Activated CD4-positive, alpha-beta T cell treated with anti-CD3 and anti-CD28 coated beads for 36 hours (primary cell): ENCODE measurements around the gene RBM19. TPM values are rescaled to one million over a fixed set of nuclear protein-coding genes. Genes with fewer than 3 reads are reported as not detected.

Source experiments
- ATAC-seq: fragments of 200-7000 bp; cut with Tn5 transposase; one replicate; pipeline ENCODE4 v1.10.0; 2021; ENCODE audit warnings: mild to moderate bottlenecking, moderate library complexity
- CTCF ChIA-PET: fragments of 350-600 bp; sonication (Branson Sonifier 250); formaldehyde crosslinking; loops from one replicate; lab custom pipeline; 2021; ENCODE audit warnings: antibody characterized with exemption; lab: Charles Lee
- POLR2A ChIA-PET: fragments of 350-600 bp; sonication (Branson Sonifier 250); formaldehyde crosslinking; loops from one replicate; lab custom pipeline; 2021; ENCODE audit warnings: antibody characterized with exemption, inconsistent platforms; lab: Charles Lee
- DNase-seq: peaks from one replicate; pipeline ENCODE4 v3.0.0-alpha.2; 2020
- H3K27ac Mint-ChIP-seq: one replicate; pipeline ENCODE4 v1.8.0; 2021; ENCODE audit warnings: mixed read lengths
- H3K27me3 Mint-ChIP-seq: one replicate; pipeline ENCODE4 v1.8.0; 2021; ENCODE audit warnings: mixed read lengths
- H3K36me3 Mint-ChIP-seq: one replicate; pipeline ENCODE4 v1.8.0; 2021; ENCODE audit warnings: low read depth, mixed read lengths
- H3K4me1 Mint-ChIP-seq: one replicate; pipeline ENCODE4 v1.8.0; 2021; ENCODE audit warnings: mixed read lengths
- H3K4me3 Mint-ChIP-seq: one replicate; pipeline ENCODE4 v1.8.0; 2021; ENCODE audit warnings: mild to moderate bottlenecking, moderate library complexity, mixed read lengths
- H3K9me3 Mint-ChIP-seq: one replicate; pipeline ENCODE4 v1.8.0; 2021; ENCODE audit warnings: low read depth, mixed read lengths
- intact Hi-C, 2 experiments: fragments of 100-400 bp; cut with DNase I in 1 of 2; cut with micrococcal nuclease in 1 of 2; formaldehyde crosslinking; loops; one replicate each; pipeline versions ENCODE4 v1.14.2 to v1.15.1; 2022 to 2024; cut with DNase I, micrococcal nuclease
- total RNA-seq, 2 experiments: library from RNA; stranded (reverse); gene quantifications; one replicate each; pipeline ENCODE4 v1.2.3, GENCODE V29; 2021

RBM19 gene
- total RNA-seq, 2 experiments from 2014 or later, result 79.6 to 93.5 TPM

- H3K4me1 Mint-ChIP-seq, result no peaks in the 10 kb centered on the region
- POLR2A ChIA-PET, result no interaction called here
- DNase-seq, result no peak
- no peak overlapping the region for H3K27ac Mint-ChIP-seq
- no peaks in the 10 kb centered on the region for H3K9me3 Mint-ChIP-seq
- no peak for ATAC-seq
- H3K27me3 Mint-ChIP-seq, result no peaks in the 10 kb centered on the region
- intact Hi-C loops, result no loop called here
- CTCF ChIA-PET, result no interaction called here
- peaks cover 15% of the 10 kb centered on the region for H3K36me3 Mint-ChIP-seq
- H3K4me3 Mint-ChIP-seq, result no peak overlapping the region
These were observed 121.5 kb downstream of the RBM19 start for GRCh38 chr12:113844495-113845210.

GRCh38 chr12:113842699-113843098 is 123.4 kb downstream of the RBM19 start:
- CTCF ChIA-PET, result no interaction called here
- no peaks in the 10 kb centered on the region for H3K27me3 Mint-ChIP-seq
- H3K4me3 Mint-ChIP-seq, result no peak overlapping the region
- ATAC-seq, result no peak
- intact Hi-C loops, result no loop called here
- DNase-seq, result no peak
- H3K9me3 Mint-ChIP-seq, result no peaks in the 10 kb centered on the region
- H3K4me1 Mint-ChIP-seq, result no peaks in the 10 kb centered on the region
- H3K36me3 Mint-ChIP-seq, result peaks cover 13% of the 10 kb centered on the region
- no peak overlapping the region for H3K27ac Mint-ChIP-seq
- POLR2A ChIA-PET, result no interaction called here

DNA sequence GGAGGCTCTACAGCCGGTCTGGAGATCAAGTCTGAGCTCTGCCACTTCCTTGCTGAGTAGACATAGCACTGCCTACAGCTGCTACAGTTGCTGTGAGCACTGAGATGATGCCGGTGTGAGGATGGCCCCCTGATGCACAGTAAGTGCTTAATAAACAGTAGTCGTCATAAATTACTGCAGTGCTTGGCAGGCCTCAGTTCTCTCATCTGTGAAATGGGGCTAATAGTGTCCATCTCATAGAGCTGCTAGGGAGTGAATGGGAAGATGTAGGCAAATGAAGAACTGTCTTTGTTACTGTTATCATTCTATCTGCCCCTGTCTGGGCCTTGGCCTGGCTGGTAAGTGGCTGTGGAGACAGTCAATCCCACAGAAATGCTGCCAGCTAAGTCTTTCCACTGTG is 124.3 kb downstream of the RBM19 start:
- Mint-ChIP-seq H3K27ac (no peak overlapping the region), H3K4me1 (no peaks in the 10 kb centered on the region), H3K4me3 (no peak overlapping the region), H3K9me3 (no peaks in the 10 kb centered on the region), H3K36me3 (peaks cover 13% of the 10 kb centered on the region), H3K27me3 (no peaks in the 10 kb centered on the region)
- ChIA-PET POLR2A (no interaction called here), CTCF (no interaction called here)
- no peak for DNase-seq
- ATAC-seq, result no peak
- intact Hi-C loops, result no loop called here

DNA sequence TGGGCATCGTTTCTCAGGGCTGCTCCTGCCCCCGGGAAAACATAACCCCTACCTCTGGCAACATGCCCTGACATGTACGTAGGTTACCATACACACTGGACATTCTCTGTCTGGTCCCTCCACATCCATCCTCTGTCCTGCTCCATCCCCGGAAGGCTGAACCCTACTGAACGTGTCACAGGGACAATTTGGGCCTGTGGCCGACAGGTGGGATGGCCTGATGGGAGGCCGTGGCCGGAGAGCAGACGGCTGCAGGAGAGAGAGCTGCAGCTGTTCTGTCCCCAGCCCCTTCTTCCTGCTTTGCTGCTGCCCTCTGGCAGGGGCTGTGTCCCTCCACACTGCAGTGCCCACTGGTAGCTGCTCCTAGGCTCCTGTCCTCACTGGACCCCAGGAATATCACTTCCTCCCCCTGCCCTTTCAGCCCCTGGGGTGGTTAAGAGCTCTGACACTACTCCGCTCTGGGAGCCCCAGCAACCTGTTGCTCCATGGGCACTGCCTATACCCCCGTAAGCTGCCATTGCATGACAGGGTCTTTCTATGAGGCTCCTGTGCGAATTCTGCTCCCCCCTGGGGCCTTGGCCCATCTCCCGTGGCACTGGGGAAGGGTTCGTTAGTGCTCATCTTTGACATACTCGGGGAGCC is 125.6 kb downstream of the RBM19 start:
- ATAC-seq (no peak), DNase-seq (no peak)
- Mint-ChIP-seq H3K27me3 (no peaks in the 10 kb centered on the region), H3K36me3 (peaks cover 13% of the 10 kb centered on the region), H3K4me3 (no peak overlapping the region), H3K9me3 (no peaks in the 10 kb centered on the region), H3K27ac (no peak overlapping the region), H3K4me1 (no peaks in the 10 kb centered on the region)
- intact Hi-C loops, result no loop called here
- CTCF ChIA-PET, result interaction anchor here (0.7 kb wide), 1 partner anchor 99 kb away, joined by 3 read pairs; no protein-coding TSS in a partner anchor
- POLR2A ChIA-PET, result no interaction called here

- ATAC-seq (no peak), DNase-seq (no peak)
- CTCF ChIA-PET, result interaction anchor here (0.6 to 0.7 kb wide), 2 partner anchors 36 to 53 kb away, joined by 3 to 4 read pairs; no protein-coding TSS in a partner anchor
- POLR2A ChIA-PET, result no interaction called here
- Mint-ChIP-seq H3K36me3 (peaks cover 9% of the 10 kb centered on the region), H3K4me3 (no peak overlapping the region), H3K4me1 (no peaks in the 10 kb centered on the region), H3K27ac (no peak overlapping the region), H3K9me3 (no peaks in the 10 kb centered on the region), H3K27me3 (no peaks in the 10 kb centered on the region)
- intact Hi-C loops, result no loop called here
These were observed 127.2 kb downstream of the RBM19 start for GRCh38 chr12:113838896-113839295.

DNA sequence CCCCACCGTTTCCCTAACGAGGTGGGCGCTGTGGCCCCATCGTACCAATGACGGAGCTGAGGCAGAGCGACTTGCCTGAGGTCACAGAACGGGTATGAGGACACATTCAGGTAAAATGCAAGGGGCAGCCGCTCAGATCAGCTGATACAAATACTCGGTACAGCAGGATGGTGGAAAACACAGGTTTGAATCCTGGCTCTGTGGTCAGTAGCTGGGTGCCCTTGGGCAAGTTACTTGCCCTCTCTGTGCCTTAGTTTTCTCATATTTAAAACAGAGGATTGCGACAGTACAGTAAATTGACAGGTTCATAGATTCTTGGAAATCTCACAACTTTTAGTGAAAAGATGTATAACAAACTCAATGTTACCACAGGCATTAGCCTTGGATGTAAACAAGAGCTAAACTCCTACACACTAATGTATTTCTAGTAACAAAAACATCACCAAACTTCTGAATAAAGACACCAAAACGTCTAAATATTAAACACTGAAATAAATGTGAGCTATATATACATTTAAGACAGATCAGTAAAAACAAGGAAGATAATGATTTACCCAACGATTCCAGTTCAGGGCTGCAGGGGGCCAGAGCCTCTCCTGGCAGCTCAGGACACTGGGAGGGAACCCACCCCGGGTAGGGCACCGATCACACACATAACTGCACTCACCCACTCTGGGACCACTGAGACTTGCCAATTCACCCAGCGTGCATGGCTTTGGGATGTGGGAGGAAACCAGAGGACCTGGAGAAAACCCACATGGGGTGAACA is 128.4 kb downstream of the RBM19 start:
- Mint-ChIP-seq H3K36me3 (peaks cover 5% of the 10 kb centered on the region), H3K4me3 (no peak overlapping the region), H3K27me3 (no peaks in the 10 kb centered on the region), H3K9me3 (no peaks in the 10 kb centered on the region), H3K27ac (no peak overlapping the region), H3K4me1 (no peaks in the 10 kb centered on the region)
- ChIA-PET POLR2A (no interaction called here), CTCF (interaction anchor here (0.6 kb wide), 1 partner anchor 1619 kb away, joined by 3 read pairs; no protein-coding TSS in a partner anchor)
- no peak for DNase-seq
- intact Hi-C loops, result no loop called here
- no peak for ATAC-seq

DNA sequence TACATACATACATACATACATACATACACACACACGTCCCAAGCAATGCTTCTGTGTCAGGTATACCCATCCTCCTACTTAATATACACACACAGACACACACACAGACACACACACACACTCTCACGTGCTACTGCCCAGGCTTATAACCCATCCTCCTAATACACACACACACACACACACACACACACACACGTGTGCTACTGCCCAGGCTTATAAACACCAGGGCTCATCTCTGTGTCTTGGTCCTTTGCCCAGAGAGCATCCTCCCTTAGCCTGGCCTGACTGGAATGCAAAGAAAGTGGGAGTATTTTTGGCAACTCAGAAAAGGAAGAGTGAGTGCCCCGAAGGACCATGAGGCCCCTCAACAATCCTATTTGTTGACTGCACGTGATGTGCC is 129.0 kb downstream of the RBM19 start:
- POLR2A ChIA-PET, result no interaction called here
- Mint-ChIP-seq H3K27me3 (no peaks in the 10 kb centered on the region), H3K4me1 (no peaks in the 10 kb centered on the region), H3K9me3 (no peaks in the 10 kb centered on the region), H3K36me3 (no peaks in the 10 kb centered on the region), H3K4me3 (no peak overlapping the region), H3K27ac (no peak overlapping the region)
- no peak for ATAC-seq
- DNase-seq, result no peak
- CTCF ChIA-PET, result no interaction called here
- intact Hi-C loops, result no loop called here

DNA sequence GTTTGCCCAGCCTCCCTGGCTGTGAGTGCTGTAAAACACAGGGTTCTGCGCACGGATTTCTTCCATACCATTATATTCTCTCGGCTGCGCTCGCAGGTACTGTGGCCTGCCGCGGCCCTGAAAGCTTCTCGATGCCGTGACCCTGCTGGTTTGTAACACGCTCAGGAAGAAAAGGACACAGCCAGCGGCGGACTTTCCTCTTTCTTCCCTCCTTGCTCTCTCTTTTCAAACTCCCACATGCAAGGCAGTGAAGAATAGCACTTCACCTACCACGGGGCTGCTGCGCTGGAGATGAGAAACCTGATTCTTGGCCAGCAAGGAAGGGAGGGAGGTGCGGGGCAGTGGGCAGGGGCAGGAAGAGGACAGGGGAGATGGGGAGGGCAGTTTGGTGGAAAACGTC is 130.2 kb downstream of the RBM19 start:
- no peaks in the 10 kb centered on the region for H3K9me3 Mint-ChIP-seq
- H3K4me1 Mint-ChIP-seq, result no peaks in the 10 kb centered on the region
- no peak for DNase-seq
- H3K36me3 Mint-ChIP-seq, result peaks cover 5% of the 10 kb centered on the region
- ChIA-PET CTCF (no interaction called here), POLR2A (no interaction called here)
- H3K27ac Mint-ChIP-seq, result no peak overlapping the region
- intact Hi-C loops, result no loop called here
- H3K27me3 Mint-ChIP-seq, result no peaks in the 10 kb centered on the region
- ATAC-seq, result no peak
- no peak overlapping the region for H3K4me3 Mint-ChIP-seq

- intact Hi-C loops, result no loop called here
- DNase-seq (no peak), ATAC-seq (no peak)
- Mint-ChIP-seq H3K27ac (no peak overlapping the region), H3K4me1 (no peaks in the 10 kb centered on the region), H3K27me3 (no peaks in the 10 kb centered on the region), H3K36me3 (peaks cover 5% of the 10 kb centered on the region), H3K4me3 (no peak overlapping the region), H3K9me3 (no peaks in the 10 kb centered on the region)
- ChIA-PET CTCF (no interaction called here), POLR2A (no interaction called here)
These were observed 130.7 kb downstream of the RBM19 start for GRCh38 chr12:113835433-113835832.

DNA sequence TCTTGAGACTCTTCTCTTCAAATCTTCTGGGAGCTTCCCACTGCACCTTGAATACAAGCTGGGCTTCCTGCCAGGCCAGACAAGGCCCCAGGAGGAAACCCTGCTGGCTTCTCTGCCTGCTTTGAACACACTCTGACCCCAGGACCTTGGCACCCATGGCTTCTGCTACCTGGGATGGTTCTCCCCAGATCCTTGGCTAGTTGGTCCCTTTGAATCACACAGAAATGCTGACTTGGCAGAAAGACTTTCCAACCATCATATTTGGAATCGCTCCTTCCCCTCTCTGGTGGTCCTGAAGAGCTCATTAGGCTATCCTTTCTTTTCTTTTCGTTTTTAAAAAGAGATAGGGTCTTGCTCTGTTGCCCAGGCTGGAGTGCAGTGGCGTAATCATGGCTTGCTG is 132.7 kb downstream of the RBM19 start:
- ChIA-PET POLR2A (no interaction called here), CTCF (no interaction called here)
- intact Hi-C loops, result no loop called here
- Mint-ChIP-seq H3K9me3 (no peaks in the 10 kb centered on the region), H3K27ac (no peak overlapping the region), H3K4me1 (no peaks in the 10 kb centered on the region), H3K4me3 (no peak overlapping the region), H3K36me3 (peaks cover 5% of the 10 kb centered on the region), H3K27me3 (no peaks in the 10 kb centered on the region)
- ATAC-seq (no peak), DNase-seq (no peak)

DNA sequence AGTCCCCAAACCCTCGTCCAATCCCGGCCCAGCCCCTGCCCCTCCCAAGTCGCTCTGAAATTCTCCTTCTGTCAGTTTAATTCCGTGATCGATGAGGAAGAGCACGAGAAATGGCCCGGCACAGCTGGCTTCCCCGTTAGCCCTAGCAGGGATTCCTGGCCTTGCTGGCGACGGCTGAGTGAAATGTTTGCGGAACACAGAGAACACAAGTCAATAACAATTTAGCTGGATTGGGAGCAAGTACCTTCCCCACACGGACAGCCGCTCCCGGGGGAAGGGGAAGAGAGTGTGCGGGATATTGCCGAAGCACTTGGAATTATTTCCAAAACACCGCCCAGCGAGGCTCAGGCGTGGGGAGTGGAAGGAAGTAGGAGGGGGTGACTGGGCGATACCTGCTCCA is 134.6 kb downstream of the RBM19 start:
- no peak for DNase-seq
- no peaks in the 10 kb centered on the region for H3K9me3 Mint-ChIP-seq
- H3K4me3 Mint-ChIP-seq, result no peak overlapping the region
- no peak for ATAC-seq
- H3K4me1 Mint-ChIP-seq, result no peaks in the 10 kb centered on the region
- H3K27ac Mint-ChIP-seq, result no peak overlapping the region
- POLR2A ChIA-PET, result no interaction called here
- CTCF ChIA-PET, result no interaction called here
- no peaks in the 10 kb centered on the region for H3K27me3 Mint-ChIP-seq
- intact Hi-C loops, result no loop called here
- peaks cover 5% of the 10 kb centered on the region for H3K36me3 Mint-ChIP-seq

DNA sequence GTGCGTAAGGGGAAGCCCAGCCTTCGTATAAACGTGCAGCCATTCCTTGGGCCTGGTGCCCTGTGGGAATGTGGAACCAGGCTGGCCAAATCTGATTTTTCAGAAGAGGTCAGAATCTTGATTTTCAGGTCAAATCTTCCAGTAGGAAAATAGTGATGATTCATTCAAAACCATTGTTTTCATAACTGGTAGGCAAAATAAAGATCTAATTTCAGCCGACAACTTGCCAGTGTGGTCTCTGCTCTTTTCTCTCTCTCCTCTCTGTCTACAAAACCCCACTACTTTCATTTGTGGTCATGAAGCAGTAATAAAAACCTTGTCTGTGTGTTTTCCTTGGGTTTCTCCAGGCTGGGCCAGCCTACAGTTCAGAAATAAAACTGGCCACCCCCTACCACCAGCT is 135.1 kb downstream of the RBM19 start:
- ChIA-PET POLR2A (no interaction called here), CTCF (no interaction called here)
- ATAC-seq (no peak), DNase-seq (no peak)
- intact Hi-C loops, result no loop called here
- H3K9me3 Mint-ChIP-seq, result no peaks in the 10 kb centered on the region
- H3K4me3 Mint-ChIP-seq, result no peak overlapping the region
- H3K27me3 Mint-ChIP-seq, result no peaks in the 10 kb centered on the region
- H3K27ac Mint-ChIP-seq, result no peak overlapping the region
- peaks cover 7% of the 10 kb centered on the region for H3K36me3 Mint-ChIP-seq
- no peaks in the 10 kb centered on the region for H3K4me1 Mint-ChIP-seq
